D341Med (cell line): ENCODE measurements around the gene KDM4B.
"Not testable (repeated sequence)": the region's sequence is repeated elsewhere in the genome, so short reads cannot be mapped to it uniquely, and the experiment has no call there.

Experiments
- DNase-seq: peaks from one replicate; pipeline ENCODE4 v3.0.0; 2012; ENCODE audit warnings: low spot score

The KDM4B gene

GRCh38 chr19:5150902-5151741 is 182.2 kb downstream of the KDM4B start:
- no peak for DNase-seq

- DNase-seq, result no peak
Observed at GRCh38 chr19:5152013-5152763, 183.3 kb downstream of the KDM4B start.

- no peak for DNase-seq
Observed at GRCh38 chr19:5152767-5153532, 184.0 kb downstream of the KDM4B start.

GRCh38 chr19:5153601-5154128 is 184.8 kb downstream of the KDM4B start:
- no peak for DNase-seq

- DNase-seq, result peak; percentile 68
Observed at GRCh38 chr19:5154129-5154798, 185.4 kb downstream of the KDM4B start.

DNA sequence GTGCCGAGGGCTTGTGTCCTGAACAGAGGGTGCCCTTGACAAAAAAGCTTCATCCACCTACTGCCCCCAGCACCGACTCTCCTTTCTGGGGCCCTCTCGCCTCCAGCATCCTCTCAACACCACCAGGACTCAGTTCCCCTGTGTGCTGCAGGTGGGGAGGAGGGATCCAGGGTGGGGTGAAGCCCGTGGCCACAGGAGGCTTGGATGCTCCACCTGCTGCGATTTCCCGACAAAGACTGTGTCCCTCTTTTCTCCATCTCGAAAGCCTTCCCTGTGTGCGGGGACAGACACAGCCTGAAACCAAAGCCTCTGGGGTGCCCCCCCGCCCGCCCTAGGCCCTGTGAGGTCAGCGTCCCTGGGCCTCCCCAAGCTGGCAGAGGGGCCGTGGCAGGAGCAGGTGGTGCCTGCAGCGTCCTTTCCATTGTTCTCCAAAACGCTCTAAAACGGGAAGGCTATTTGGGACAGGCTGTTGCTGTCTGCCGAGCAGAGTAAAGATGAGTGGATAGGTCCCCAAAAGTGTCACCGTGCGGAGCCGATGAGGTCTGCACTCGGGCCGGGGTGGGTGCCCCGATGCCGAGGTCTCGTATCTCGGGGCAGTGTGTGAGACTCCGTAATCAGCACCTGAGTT is 186.0 kb downstream of the KDM4B start:
- DNase-seq, result peak; percentile 39

DNA sequence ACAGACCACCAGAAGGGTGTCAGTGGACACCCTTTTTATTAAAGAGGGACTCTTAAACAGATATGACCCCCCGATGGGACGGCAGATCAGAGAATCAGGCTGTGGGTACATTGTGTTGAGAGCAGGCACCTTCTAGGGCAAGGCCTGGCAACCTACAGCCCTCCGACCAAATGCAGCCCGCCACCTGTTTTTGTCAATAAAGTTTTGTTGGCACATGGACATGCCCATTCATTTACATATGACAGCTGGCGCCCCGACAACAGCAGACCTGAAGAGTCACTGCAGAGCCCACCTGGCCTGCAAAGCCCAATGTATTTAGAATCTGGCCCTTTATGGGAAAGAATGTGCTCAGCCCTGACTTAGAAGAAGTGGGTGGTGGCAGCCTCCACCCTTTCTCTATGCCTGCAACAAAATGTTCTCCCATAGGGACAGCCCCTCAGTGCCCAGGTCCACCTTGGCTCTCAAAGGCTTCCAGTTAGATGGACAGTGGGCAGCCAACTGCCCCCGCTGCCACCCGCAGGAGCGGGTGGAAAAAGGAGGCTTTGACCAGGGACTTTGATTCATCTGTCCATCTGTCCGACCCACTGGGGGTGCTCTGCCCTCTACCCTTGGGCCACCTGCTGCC is 186.8 kb downstream of the KDM4B start:
- DNase-seq, result peak; percentile 50

DNA sequence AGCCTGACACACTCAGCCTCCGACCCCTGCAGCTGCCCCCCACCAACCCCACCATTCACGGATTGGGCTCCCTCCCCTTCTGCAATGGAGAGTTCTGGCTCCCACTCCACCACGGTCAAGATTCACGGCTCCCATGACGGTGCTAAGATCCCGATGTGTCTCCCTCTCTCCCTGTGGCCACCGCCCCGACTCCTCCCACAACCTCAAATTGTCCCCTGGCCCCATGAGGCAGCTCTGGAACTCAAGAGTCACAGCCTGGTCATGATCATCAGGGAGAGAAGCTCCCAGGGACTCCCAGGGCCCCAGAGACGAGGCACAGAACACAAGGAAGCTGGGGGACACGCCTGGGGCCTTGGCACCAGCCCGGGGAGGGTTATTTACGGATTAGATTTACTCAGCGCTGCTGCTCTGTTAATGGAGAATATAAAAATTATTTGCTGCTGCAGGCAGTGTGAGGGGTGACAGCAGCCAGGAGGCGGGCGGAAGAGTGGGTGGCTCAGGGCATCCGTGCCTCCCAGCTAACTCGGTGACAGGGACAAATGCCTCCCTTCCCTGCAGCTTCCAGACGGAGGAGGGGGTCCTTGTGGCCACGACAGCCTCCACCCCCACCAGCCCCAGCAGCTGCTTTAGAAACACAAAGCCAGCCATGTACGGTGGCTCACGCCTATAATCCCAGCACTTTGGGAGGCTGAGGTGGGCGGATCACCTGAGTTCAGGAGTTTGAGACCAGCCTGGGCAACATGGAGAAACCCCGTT is 187.5 kb downstream of the KDM4B start:
- DNase-seq, result peak; percentile 80

GRCh38 chr19:5157186-5157585 is 188.3 kb downstream of the KDM4B start:
- no peak for DNase-seq

- not testable (repeated sequence) for DNase-seq
Observed at GRCh38 chr19:5158549-5159134, 189.7 kb downstream of the KDM4B start.

- not testable (repeated sequence) for DNase-seq
Observed at GRCh38 chr19:5160158-5160795, 191.4 kb downstream of the KDM4B start.

GRCh38 chr19:5164845-5165696 is 196.2 kb downstream of the KDM4B start:
- DNase-seq, result not testable (repeated sequence)

DNA sequence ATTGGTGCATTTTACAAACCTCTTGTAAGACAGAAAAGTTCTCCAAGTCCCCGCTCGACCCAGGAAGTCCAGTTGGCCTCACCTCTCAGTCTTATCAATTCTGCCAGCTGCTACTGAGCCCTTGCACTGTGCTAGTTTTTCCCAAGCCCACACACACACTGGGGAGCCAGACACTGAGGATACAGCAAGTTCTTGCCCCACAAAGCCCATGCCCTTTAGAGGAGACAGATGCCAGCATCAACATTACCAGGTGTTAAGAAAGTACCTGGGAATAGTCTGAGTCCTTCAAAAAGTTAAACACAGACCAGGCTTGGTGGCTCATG is 196.7 kb downstream of the KDM4B start:
- DNase-seq, result no peak

DNA sequence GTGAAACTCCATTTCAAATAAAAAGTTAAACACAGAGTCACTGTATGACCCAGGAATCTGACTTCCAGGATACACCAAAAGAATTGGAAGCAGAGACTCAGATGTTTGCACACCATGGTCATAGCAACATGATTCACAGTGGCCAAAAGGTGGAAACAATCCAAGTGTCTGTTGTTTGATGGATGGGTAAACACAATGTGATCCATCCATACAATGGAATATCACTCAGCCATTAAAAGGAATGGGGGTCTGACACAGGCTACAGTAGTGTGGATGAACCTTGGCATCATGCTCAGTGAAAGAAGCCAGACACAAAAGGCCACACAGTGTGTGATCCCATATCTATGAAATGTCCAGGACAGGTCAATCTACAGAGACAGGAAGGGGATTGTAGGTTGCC is 197.3 kb downstream of the KDM4B start:
- DNase-seq, result no peak

DNA sequence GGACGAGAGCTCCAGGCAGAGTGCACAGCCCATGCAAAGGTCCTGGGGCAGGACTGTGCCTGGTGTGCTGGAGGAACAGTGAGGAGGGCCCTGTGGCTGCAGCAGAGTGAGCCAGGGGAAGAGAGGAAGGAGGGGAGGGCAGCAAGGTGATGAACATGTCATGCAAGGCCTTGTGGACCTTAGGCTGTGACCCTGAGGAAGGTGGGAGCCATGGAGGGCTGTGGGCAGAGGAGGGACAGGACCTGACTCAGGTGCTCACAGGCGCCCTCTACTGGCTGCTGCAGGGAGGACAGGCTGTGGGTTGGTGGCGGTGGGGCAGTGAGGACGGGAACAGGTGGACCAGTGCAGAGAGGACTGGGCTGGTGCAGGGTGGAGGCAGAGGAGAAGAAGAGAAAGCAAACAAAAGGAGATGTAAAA is 201.4 kb downstream of the KDM4B start:
- DNase-seq, result peak; percentile 55

- DNase-seq, result no peak
Observed at GRCh38 chr19:5171711-5172110, 202.8 kb downstream of the KDM4B start.

- no peak for DNase-seq
Observed at GRCh38 chr19:5172859-5173630, 204.1 kb downstream of the KDM4B start.
